ENCODE data around the gene CD300H. TPM values are rescaled to one million over a fixed set of nuclear protein-coding genes. Genes with fewer than 3 reads are reported as not detected.
"Not testable (repeated sequence)": the region's sequence is repeated elsewhere in the genome, so short reads cannot be mapped to it uniquely, and the experiment has no call there.

CD300H gene
- total RNA-seq, 1 experiment from 2014 or later, result not detected

DNA sequence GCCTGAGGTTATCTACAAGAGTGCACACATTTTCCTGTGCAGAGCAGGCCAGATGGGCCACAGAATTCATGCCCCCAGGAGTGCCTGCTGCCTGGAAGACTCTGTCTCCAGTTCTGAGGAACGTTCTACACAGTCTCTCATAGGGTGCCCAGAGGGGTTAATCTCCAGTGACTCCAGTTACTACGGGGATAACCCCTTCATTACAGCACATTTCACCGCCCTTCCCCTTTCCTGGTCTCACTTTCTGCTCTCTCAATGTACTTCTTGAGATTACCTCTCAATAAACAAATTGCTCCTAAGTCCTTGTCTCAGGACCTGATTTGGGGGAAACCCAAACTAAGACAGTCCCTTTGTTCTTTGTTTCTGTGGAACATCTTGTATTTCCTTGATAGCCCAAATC is 5.7 kb downstream of the CD300H start:
- TF ChIP-seq EGR1 (IDR thresholded peaks at IDR 0.05; ENCODE audit: low read depth), result no peak
- no peak for TF ChIP-seq RAD21 (IDR thresholded peaks at IDR 0.05; ENCODE audit: low read depth)
- Histone ChIP-seq H3K4me2 (ENCODE audit: low read length) (no peak overlapping the region), H3K4me1 (ENCODE audit: control insufficient read depth in 1 of 2, insufficient read depth in 2 of 2, low read length in 2 of 2) (peaks cover 0 to 4% of the 10 kb centered on the region in 2 experiments; a peak in 1 of 4 replicates), H3K36me3 (ENCODE audit: control insufficient read depth in 1 of 2, insufficient read depth in 2 of 2, low read length in 2 of 2) (no peaks in the 10 kb centered on the region), H2AFZ (ENCODE audit: low read depth, low read length, poor library complexity, severe bottlenecking) (no peak overlapping the region), H3K27me3 (ENCODE audit: insufficient read depth, low read length) (peaks cover 35% of the 10 kb centered on the region), H4K20me1 (ENCODE audit: insufficient read depth) (no peaks in the 10 kb centered on the region), H3K9me3 (ENCODE audit: control insufficient read depth in 1 of 2, insufficient read depth in 1 of 2, low read depth in 1 of 2, low read length in 2 of 2) (no peaks in the 10 kb centered on the region), H3K79me2 (ENCODE audit: insufficient read depth, low read length) (no peaks in the 10 kb centered on the region), H3K27ac (ENCODE audit: low read depth, low read length) (no peak overlapping the region), H3K4me3 (replicated peaks in 1 of 2; ENCODE audit: low read depth in 1 of 2, low read length in 2 of 2) (no peak overlapping the region), H3K9ac (ENCODE audit: low read length) (no peak overlapping the region), H3K9me2 (ENCODE audit: insufficient read depth) (no peaks in the 10 kb centered on the region)
- ATAC-seq (no peak), DNase-seq (ENCODE audit: low read depth, low spot score) (no peak)
- intact Hi-C loops (cut with micrococcal nuclease), result no loop called here
- ChIA-PET CTCF (interaction anchor here (1.5 kb wide), 1 partner anchor 11 kb away, joined by 3 read pairs; no protein-coding TSS in a partner anchor), POLR2A (no interaction called here), RAD21 (ENCODE audit: low non-redundant PET in 1 of 2, low total read pairs in 2 of 2, uncharacterized antibody in 2 of 2, unreplicated experiment in 2 of 2) (no interaction called here)
- no TSS peak for BruUV-seq (replicated peaks)

DNA sequence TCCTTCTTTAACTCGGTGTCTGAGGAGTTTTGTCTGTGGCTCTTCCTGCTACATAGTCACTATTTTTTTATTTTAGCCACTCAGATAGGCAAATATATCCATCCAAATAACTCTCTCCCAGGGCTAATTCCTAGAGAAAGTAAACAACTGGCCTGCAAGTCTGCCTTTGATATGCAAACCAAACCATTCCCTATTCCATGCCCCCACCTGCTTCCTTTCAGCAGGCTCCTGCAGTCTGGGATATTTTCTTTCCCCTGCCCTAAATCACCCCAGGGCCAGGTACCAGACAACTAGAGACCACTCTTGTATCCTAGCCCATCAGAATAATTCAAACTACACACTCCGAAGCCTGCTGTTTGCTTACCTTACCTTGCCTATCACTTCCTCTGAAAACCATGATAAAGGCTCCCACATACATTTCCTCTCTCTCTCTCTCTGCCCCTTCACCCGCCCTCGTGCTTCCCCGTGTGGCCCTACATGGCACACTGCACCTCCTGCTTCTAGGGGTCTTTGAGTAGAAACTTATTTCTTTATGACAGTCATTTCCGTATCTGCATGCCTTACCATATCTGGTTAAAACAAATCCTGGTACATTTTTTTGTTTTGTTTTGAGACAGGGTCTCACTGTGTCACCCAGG is 8.3 kb downstream of the CD300H start:
- no peak overlapping the region for H3K4me2 ChIP-seq (ENCODE audit: low read length)
- H3K36me3 ChIP-seq (ENCODE audit: control insufficient read depth in 1 of 2, insufficient read depth in 2 of 2, low read length in 2 of 2), result no peaks in the 10 kb centered on the region
- intact Hi-C loops (cut with micrococcal nuclease), result no loop called here
- BruUV-seq (replicated peaks), result no TSS peak
- POLR2A ChIA-PET, result no interaction called here
- peaks cover 40% of the 10 kb centered on the region for H3K27me3 ChIP-seq (ENCODE audit: insufficient read depth, low read length)
- H3K9ac ChIP-seq (ENCODE audit: low read length), result no peak overlapping the region
- H4K20me1 ChIP-seq (ENCODE audit: insufficient read depth), result no peaks in the 10 kb centered on the region
- TF ChIP-seq SP1 (IDR thresholded peaks at IDR 0.05; ENCODE audit: low read depth), result no peak
- no peak for TF ChIP-seq RAD21 (IDR thresholded peaks at IDR 0.05; ENCODE audit: low read depth)
- TF ChIP-seq CBX3 (IDR thresholded peaks at IDR 0.05; ENCODE audit: low read depth), result no peak
- no peak for TF ChIP-seq SRF (IDR thresholded peaks at IDR 0.05; ENCODE audit: low read depth)
- TF ChIP-seq ZBTB33 (IDR thresholded peaks at IDR 0.05; ENCODE audit: extremely low read depth, insufficient replicate concordance, low read length), result no peak
- TF ChIP-seq MAX (IDR thresholded peaks at IDR 0.05), result no peak
- no peak for TF ChIP-seq POLR2A (IDR thresholded peaks at IDR 0.05; ENCODE audit: borderline replicate concordance, extremely low read depth, insufficient read depth, insufficient read length)
- H2AFZ ChIP-seq (ENCODE audit: low read depth, low read length, poor library complexity, severe bottlenecking), result no peak overlapping the region
- H3K9me2 ChIP-seq (ENCODE audit: insufficient read depth), result no peaks in the 10 kb centered on the region
- RAD21 ChIA-PET (ENCODE audit: low non-redundant PET in 1 of 2, low total read pairs in 2 of 2, uncharacterized antibody in 2 of 2, unreplicated experiment in 2 of 2), result no interaction called here
- no peak for DNase-seq (ENCODE audit: low read depth, low spot score)
- H3K4me3 ChIP-seq (replicated peaks in 1 of 2; ENCODE audit: low read depth in 1 of 2, low read length in 2 of 2), result no peak overlapping the region
- H3K27ac ChIP-seq (ENCODE audit: low read depth, low read length), result no peak overlapping the region
- no peaks in the 10 kb centered on the region for H3K9me3 ChIP-seq (ENCODE audit: control insufficient read depth in 1 of 2, insufficient read depth in 1 of 2, low read depth in 1 of 2, low read length in 2 of 2)
- H3K79me2 ChIP-seq (ENCODE audit: insufficient read depth, low read length), result no peaks in the 10 kb centered on the region
- CTCF ChIA-PET, result no interaction called here
- H3K4me1 ChIP-seq (ENCODE audit: control insufficient read depth in 1 of 2, insufficient read depth in 2 of 2, low read length in 2 of 2), result no peaks in the 10 kb centered on the region
- ATAC-seq, result no peak

GRCh38 chr17:74558402-74558801 is 8.9 kb downstream of the CD300H start:
- H3K79me2 ChIP-seq (ENCODE audit: insufficient read depth, low read length); BruUV-seq (replicated peaks); H3K9ac ChIP-seq (ENCODE audit: low read length); H3K27ac ChIP-seq (ENCODE audit: low read depth, low read length); H3K4me2 ChIP-seq (ENCODE audit: low read length); H2AFZ ChIP-seq (ENCODE audit: low read depth, low read length, poor library complexity, severe bottlenecking); H3K9me2 ChIP-seq (ENCODE audit: insufficient read depth); intact Hi-C loops (cut with micrococcal nuclease); H3K4me3 ChIP-seq (replicated peaks in 1 of 2; ENCODE audit: low read depth in 1 of 2, low read length in 2 of 2); ATAC-seq; RAD21 ChIA-PET (ENCODE audit: low non-redundant PET in 1 of 2, low total read pairs in 2 of 2, uncharacterized antibody in 2 of 2, unreplicated experiment in 2 of 2); H3K36me3 ChIP-seq (ENCODE audit: control insufficient read depth in 1 of 2, insufficient read depth in 2 of 2, low read length in 2 of 2); H3K4me1 ChIP-seq (ENCODE audit: control insufficient read depth in 1 of 2, insufficient read depth in 2 of 2, low read length in 2 of 2); DNase-seq (ENCODE audit: low read depth, low spot score); POLR2A ChIA-PET; H4K20me1 ChIP-seq (ENCODE audit: insufficient read depth); H3K9me3 ChIP-seq (ENCODE audit: control insufficient read depth in 1 of 2, insufficient read depth in 1 of 2, low read depth in 1 of 2, low read length in 2 of 2): not testable (repeated sequence)
- H3K27me3 ChIP-seq (ENCODE audit: insufficient read depth, low read length), result peaks cover 44% of the 10 kb centered on the region
- CTCF ChIA-PET, result interaction anchor here (3.7 kb wide), 1 partner anchor 8 kb away, joined by 19 read pairs; the partner anchor contains the start of gene CD300H

Data from HCT116 (cell line).